Mesendoderm (in vitro differentiated cells): ENCODE results near the gene TUBB.
"Not testable (repeated sequence)": the region's sequence is repeated elsewhere in the genome, so short reads cannot be mapped to it uniquely, and the experiment has no call there.

Experiments used
- DNase-seq: peaks from one replicate; pipeline ENCODE4 v3.0.0; 2013
- H2AK5ac ChIP-seq: 2 replicates; pipeline ENCODE4 v1.6.1; 2013; ENCODE audit warnings: low read length, inconsistent platforms
- H2BK120ac ChIP-seq: 2 replicates; pipeline ENCODE4 v1.6.1; 2013; ENCODE audit warnings: low read depth, mild to moderate bottlenecking, low read length, moderate library complexity, mixed read lengths
- H2BK15ac ChIP-seq: replicated peaks from 2 replicates; pipeline ENCODE4 v1.6.1; 2013; ENCODE audit warnings: low read depth, mild to moderate bottlenecking, moderate library complexity
- H2BK5ac ChIP-seq: 2 replicates; pipeline ENCODE4 v1.6.1; 2013; ENCODE audit warnings: low read length, inconsistent platforms
- H3K18ac ChIP-seq: 2 replicates; pipeline ENCODE4 v1.6.1; 2013; ENCODE audit warnings: mild to moderate bottlenecking, low read length, mixed read lengths
- H3K23ac ChIP-seq: one replicate; pipeline ENCODE4 v1.6.1; 2013; ENCODE audit warnings: low read length
- H3K27ac ChIP-seq: 2 replicates; pipeline ENCODE4 v1.5.1; 2013; ENCODE audit warnings: low read depth, mild to moderate bottlenecking, inconsistent platforms, low read length, moderate library complexity
- H3K27me3 ChIP-seq: 2 replicates; pipeline ENCODE4 v1.6.1; 2013; ENCODE audit warnings: low read length, control low read depth, mild to moderate bottlenecking, inconsistent platforms; ENCODE audit not compliant: insufficient read depth, poor library complexity
- H3K36me3 ChIP-seq: 2 replicates; pipeline ENCODE4 v1.6.1; 2013; ENCODE audit warnings: low read length, inconsistent platforms; ENCODE audit not compliant: control insufficient read depth, insufficient read depth
- H3K4ac ChIP-seq: one replicate; pipeline ENCODE4 v1.6.1; 2013; ENCODE audit warnings: low read depth, mild to moderate bottlenecking, low read length, moderate library complexity
- H3K4me1 ChIP-seq: 2 replicates; pipeline ENCODE4 v1.6.1; 2013; ENCODE audit warnings: low read depth, low read length, inconsistent platforms; ENCODE audit not compliant: control insufficient read depth
- H3K4me2 ChIP-seq: 2 replicates; pipeline ENCODE4 v1.6.1; 2013; ENCODE audit warnings: low read length
- H3K4me3 ChIP-seq: 2 replicates; pipeline ENCODE4 v1.5.1; 2013; ENCODE audit warnings: mild to moderate bottlenecking, low read length
- H3K56ac ChIP-seq: one replicate; pipeline ENCODE4 v1.6.1; 2013; ENCODE audit warnings: low read length
- H3K79me1 ChIP-seq: 2 replicates; pipeline ENCODE4 v1.6.1; 2013; ENCODE audit warnings: low read length, inconsistent platforms
- H3K79me2 ChIP-seq: 2 replicates; pipeline ENCODE4 v1.6.1; 2013; ENCODE audit warnings: mild to moderate bottlenecking, low read length; ENCODE audit not compliant: control insufficient read depth, insufficient read depth
- H3K9ac ChIP-seq: 2 replicates; pipeline ENCODE4 v1.6.1; 2013; ENCODE audit warnings: low read length, inconsistent platforms
- H4K5ac ChIP-seq: one replicate; pipeline ENCODE4 v1.6.1; 2013; ENCODE audit warnings: low read length
- H4K8ac ChIP-seq: one replicate; pipeline ENCODE4 v1.6.1; 2013; ENCODE audit warnings: low read depth, mild to moderate bottlenecking, control low read depth, low read length, moderate library complexity
- WGBS: extraction: QIAGEN DNeasy Blood & Tissue Kit; methylation state at CpG from one replicate; pipeline ENCODE4 v1.1.7; 2013; ENCODE audit warnings: low lambda C conversion rate, missing lambda C conversion rate; ENCODE audit not compliant: insufficient coverage; ENCODE audit errors: extremely low coverage; 5-methylcytosine and 5-hydroxymethylcytosine counted together

The TUBB gene

DNA sequence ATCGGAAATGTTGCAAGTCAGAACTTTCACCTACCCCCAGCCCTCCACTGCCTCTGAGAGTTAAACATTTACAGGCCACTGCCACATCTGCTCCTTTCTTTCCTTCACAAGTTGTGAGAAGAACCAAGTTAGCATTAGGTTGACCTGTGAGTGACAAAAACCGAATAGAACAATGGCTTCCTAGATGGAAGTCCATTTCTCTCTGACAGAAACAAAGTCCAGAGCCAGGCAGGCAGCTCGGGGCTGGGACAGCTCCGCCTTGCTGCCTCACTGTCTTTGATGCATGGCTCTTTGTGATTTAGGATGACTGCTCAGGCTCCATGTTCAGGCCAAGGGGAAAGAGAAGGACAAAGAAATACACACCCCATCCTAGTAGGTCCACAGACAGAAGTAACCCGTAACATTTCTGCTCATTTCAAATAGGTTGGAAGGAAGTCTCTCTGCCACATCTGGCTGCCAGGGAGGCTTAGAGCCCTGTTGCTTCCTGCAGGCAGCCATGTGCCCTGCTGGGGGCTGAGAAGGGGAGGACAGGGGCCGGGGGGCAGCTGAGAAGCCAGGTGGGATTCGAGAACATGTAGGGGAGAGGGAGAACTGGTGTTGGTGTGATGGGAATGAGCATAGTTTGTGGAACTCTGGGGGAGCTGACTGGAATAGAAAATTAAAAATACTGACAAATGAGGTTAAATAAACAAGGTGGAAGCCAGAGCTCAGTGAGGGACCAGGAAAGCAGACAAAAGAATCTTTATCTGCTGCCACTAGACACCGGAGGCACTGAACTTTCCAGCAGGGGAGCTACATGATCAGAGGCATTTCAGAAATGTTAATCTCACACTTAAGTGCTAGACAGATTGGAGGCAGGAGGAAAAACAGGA is 43.7 kb downstream of the TUBB start:
- peak overlapping the region; percentile 89 for H3K56ac ChIP-seq
- H3K4me3 ChIP-seq: no peak overlapping the region
- peak overlapping the region; percentile 34 for H3K23ac ChIP-seq
- WGBS: no CpG with 5 or more reads among the region's 8 CpGs
- H3K79me2 ChIP-seq: no peaks in the 10 kb centered on the region
- DNase-seq: peak; percentile 97
- H3K9ac ChIP-seq: peak overlapping the region; percentile 68
- H3K27me3 ChIP-seq: no peaks in the 10 kb centered on the region
- no peaks in the 10 kb centered on the region for H3K36me3 ChIP-seq
- peak overlapping the region; percentile 86 for H3K27ac ChIP-seq
- H2BK120ac ChIP-seq: peak overlapping the region; percentile 74
- peak overlapping the region; percentile 100 for H3K4ac ChIP-seq
- H3K79me1 ChIP-seq: no peaks in the 10 kb centered on the region
- H4K8ac ChIP-seq: peak overlapping the region; percentile 97
- peak overlapping the region; percentile 89 for H4K5ac ChIP-seq
- H2AK5ac ChIP-seq: peak overlapping the region; percentile 68
- peak overlapping the region; percentile 94 for H2BK5ac ChIP-seq
- H3K18ac ChIP-seq: peak overlapping the region; percentile 72
- H2BK15ac ChIP-seq: peak overlapping the region; percentile 14
- peak overlapping the region; percentile 5 for H3K4me2 ChIP-seq
- H3K4me1 ChIP-seq: peaks cover 19% of the 10 kb centered on the region

DNA sequence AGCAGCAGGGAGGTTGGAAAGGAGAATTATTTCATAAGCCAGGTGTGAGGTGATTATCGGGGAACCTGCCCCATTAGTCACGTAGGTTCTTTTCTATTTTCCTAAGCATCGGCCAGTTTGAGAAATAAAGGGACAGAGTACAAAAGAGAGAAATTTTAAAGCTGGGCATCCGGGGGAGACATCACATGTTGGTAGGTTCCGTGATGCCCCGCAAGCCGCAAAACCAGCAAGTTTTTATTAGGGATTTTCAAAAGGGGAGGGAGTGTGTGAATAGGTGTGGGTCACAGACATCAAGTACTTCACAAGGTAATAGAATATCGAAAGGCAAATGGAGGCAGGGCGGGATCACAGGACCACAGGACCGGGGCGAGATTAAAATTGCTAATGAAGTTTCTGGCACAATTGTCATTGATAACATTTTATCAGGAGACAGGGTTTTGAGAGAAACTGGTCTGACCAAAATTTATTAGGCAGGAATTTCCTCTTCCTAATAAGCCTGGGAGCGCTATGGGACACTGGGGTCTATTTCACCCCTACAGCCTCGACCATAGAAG is 44.4 kb downstream of the TUBB start:
- Histone ChIP-seq H3K27ac (peak overlapping the region; percentile 71), H3K4me1 (peaks cover 25% of the 10 kb centered on the region)
- H2BK5ac ChIP-seq, H3K79me1 ChIP-seq, H3K4ac ChIP-seq, H3K36me3 ChIP-seq, H4K5ac ChIP-seq, H3K56ac ChIP-seq, H3K4me3 ChIP-seq, H3K79me2 ChIP-seq, H2BK120ac ChIP-seq, H3K23ac ChIP-seq, H3K9ac ChIP-seq, H3K4me2 ChIP-seq, H3K18ac ChIP-seq, H3K27me3 ChIP-seq, H4K8ac ChIP-seq, H2AK5ac ChIP-seq, H2BK15ac ChIP-seq: not testable (repeated sequence)
- DNase-seq: peak; percentile 90
- WGBS: no CpG with 5 or more reads among the region's 13 CpGs

DNA sequence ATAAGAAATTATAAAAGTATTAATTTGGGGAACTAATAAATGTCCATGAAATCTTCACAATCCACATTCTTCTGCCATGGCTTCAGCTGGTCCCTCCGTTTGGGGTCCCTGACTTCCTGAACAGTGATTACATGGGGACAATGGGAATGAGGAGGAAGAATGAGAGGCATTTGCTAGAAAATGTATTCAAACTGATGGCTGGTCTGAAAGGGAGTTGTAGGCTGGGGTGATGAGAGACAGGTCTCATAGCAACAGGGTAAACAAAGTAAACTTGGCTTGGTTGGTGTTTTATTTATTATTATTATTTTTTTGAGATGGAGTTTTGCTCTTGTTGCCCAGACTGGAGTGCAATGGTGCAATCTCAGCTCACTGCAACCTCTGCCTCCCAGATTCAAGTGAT is 45.3 kb downstream of the TUBB start:
- H4K8ac ChIP-seq, H4K5ac ChIP-seq, H3K4me2 ChIP-seq, H3K4me3 ChIP-seq, H3K36me3 ChIP-seq, H2AK5ac ChIP-seq, H3K79me2 ChIP-seq, H3K9ac ChIP-seq, H3K23ac ChIP-seq, H3K79me1 ChIP-seq, H3K4ac ChIP-seq, H2BK15ac ChIP-seq, H3K27me3 ChIP-seq, H3K18ac ChIP-seq: not testable (repeated sequence)
- WGBS: no CpG with 5 or more reads among the region's 1 CpG
- Histone ChIP-seq H3K4me1 (peaks cover 27% of the 10 kb centered on the region), H2BK5ac (peak overlapping the region; percentile 99), H3K56ac (peak overlapping the region; percentile 89), H2BK120ac (peak overlapping the region; percentile 78), H3K27ac (peak overlapping the region; percentile 65)
- DNase-seq: peak; percentile 95

DNA sequence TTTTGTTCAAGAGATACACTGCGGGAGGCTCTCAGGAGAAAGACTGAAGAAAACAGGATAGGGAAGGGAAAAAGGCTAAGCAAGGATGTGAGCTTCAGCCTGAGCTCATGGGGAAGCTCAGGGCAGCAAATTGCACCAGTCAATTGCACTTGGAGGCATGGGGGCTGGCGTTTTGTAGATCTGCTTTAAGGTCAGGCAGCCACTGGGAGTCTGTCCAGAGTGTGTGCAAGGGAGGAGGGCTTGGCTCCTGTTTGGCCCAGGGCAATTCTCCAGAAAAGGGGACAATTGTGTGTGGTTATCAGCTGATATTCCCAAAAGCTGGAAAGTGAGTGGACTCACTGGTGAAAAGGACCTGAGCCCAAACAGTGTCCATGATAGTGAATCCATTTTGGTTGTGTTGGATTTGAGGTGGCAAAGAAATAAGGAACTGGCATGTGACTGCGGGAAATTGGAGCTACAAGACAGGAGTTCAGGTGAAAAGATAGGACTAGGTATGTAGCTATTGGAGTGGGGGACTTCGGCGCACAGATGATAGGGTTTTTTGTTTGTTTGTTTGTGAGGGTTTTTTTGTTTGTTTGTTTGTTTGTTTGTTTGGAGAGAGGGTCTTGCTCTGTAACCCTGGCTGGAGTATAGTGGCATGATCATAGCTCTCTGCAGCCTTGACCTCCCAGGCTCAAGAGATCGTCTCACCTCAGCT is 46.5 kb downstream of the TUBB start:
- Histone ChIP-seq H3K4me3 (no peak overlapping the region), H3K4me1 (peaks cover 24% of the 10 kb centered on the region), H3K56ac (peak overlapping the region; percentile 89), H3K18ac (peak overlapping the region; percentile 60), H4K5ac (no peak overlapping the region), H3K4me2 (no peak overlapping the region), H2BK120ac (peak overlapping the region; percentile 62), H3K36me3 (no peaks in the 10 kb centered on the region), H3K27me3 (no peaks in the 10 kb centered on the region), H3K27ac (peak overlapping the region; percentile 65), H2AK5ac (peak overlapping the region; percentile 100), H3K23ac (peak overlapping the region; percentile 98), H3K9ac (peak overlapping the region; percentile 31), H3K79me1 (no peaks in the 10 kb centered on the region), H3K4ac (peak overlapping the region; percentile 78), H4K8ac (no peak overlapping the region), H3K79me2 (no peaks in the 10 kb centered on the region), H2BK5ac (peak overlapping the region; percentile 99), H2BK15ac (peak overlapping the region; percentile 15)
- no peak for DNase-seq
- 100% methylated on average over 2 of the region's 6 CpGs for WGBS

DNA sequence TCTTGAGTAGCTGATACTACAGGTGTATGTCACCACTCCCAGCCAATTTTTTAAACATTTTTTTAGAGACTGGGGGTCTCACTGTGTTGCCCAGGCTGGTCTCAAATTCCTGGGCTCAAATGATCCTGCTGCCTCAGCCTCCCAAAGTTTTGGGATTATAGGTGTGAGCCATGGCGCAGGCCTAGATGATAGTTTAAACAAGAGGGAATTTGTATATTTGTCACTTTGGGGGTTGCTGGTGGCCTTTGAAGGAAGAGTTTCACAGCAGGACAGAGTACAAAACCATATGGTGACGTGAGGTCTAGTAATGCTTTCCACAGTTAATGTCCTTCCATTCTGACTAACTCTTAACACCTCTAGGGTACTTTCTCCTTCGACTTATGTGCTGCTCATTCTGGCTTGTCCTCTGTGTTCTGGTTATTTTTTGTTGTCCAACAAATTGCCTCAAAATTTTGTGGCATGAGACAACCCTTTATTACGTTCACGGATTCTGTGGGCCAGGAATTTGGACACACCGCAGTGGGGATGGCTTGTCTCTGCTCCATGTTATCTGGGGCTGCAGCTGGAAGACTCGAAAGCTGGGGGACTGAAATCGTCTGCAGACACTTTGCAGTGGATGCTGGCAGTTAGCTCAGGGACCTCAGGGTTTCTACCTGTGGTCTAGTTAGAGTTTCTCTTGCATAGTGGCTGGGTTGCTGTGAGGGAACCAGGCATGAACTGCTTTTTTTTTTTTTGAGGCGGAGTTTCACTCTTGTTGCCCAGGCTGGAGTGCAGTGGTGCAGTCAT is 47.2 kb downstream of the TUBB start:
- Histone ChIP-seq H2BK120ac (peak overlapping the region; percentile 62), H3K18ac (peak overlapping the region; percentile 60), H3K4me1 (peaks cover 24% of the 10 kb centered on the region), H3K27ac (no peak overlapping the region), H3K56ac (peak overlapping the region; percentile 89), H3K79me2 (no peaks in the 10 kb centered on the region), H3K4ac (peak overlapping the region; percentile 63), H2AK5ac (peak overlapping the region; percentile 97), H3K36me3 (no peaks in the 10 kb centered on the region), H3K9ac (peak overlapping the region; percentile 37), H2BK15ac (peak overlapping the region; percentile 39), H4K8ac (no peak overlapping the region), H3K23ac (no peak overlapping the region), H3K79me1 (no peaks in the 10 kb centered on the region), H3K27me3 (no peaks in the 10 kb centered on the region), H4K5ac (peak overlapping the region; percentile 95), H3K4me3 (no peak overlapping the region), H3K4me2 (no peak overlapping the region), H2BK5ac (peak overlapping the region; percentile 99)
- no CpG with 5 or more reads among the region's 9 CpGs for WGBS
- no peak for DNase-seq
